Neural progenitor cell (in vitro differentiated cells): ENCODE measurements around the gene BTRC. TPM values are rescaled to one million over a fixed set of nuclear protein-coding genes. Genes with fewer than 3 reads are reported as not detected.

Experiments
- DNase-seq: peaks from one replicate; pipeline ENCODE4 v3.0.0-alpha.2; 2016; ENCODE audit warnings: low spot score
- H2AFZ ChIP-seq: fragments of 200-600 bp; sonication (generic); replicated peaks from 2 replicates; pipeline ENCODE4 v1.6.1; 2016; ENCODE audit warnings: antibody characterized with exemption
- H3F3A ChIP-seq: fragments of 200-600 bp; sonication (generic); 2 replicates; pipeline ENCODE4 v1.6.1; 2016; ENCODE audit warnings: antibody characterized with exemption, low read depth
- H3K27ac ChIP-seq: fragments of 200-600 bp; sonication (generic); 2 replicates; pipeline ENCODE4 v1.5.1; 2016; ENCODE audit warnings: mild to moderate bottlenecking
- H3K27me3 ChIP-seq: fragments of 200-600 bp; sonication (generic); 2 replicates; pipeline ENCODE4 v1.6.1; 2016; ENCODE audit warnings: mild to moderate bottlenecking, moderate library complexity
- H3K36me3 ChIP-seq: fragments of 200-600 bp; sonication (generic); 2 replicates; pipeline ENCODE4 v1.5.1; 2016
- H3K4me1 ChIP-seq: fragments of 200-600 bp; sonication (generic); 2 replicates; pipeline ENCODE4 v1.6.1; 2016; ENCODE audit warnings: mixed run types
- H3K4me2 ChIP-seq: fragments of 200-600 bp; sonication (generic); 2 replicates; pipeline ENCODE4 v1.6.1; 2016
- H3K4me3 ChIP-seq: fragments of 200-600 bp; sonication (generic); 2 replicates; pipeline ENCODE4 v1.5.1; 2016
- H3K79me2 ChIP-seq: fragments of 200-600 bp; sonication (generic); 2 replicates; pipeline ENCODE4 v1.6.1; 2016; ENCODE audit warnings: low read depth
- H3K9ac ChIP-seq: fragments of 200-600 bp; sonication (generic); 2 replicates; pipeline ENCODE4 v1.6.1; 2016
- H3K9me3 ChIP-seq: fragments of 200-600 bp; sonication (generic); 2 replicates; pipeline ENCODE4 v1.5.1; 2016; ENCODE audit warnings: low read depth
- H4K20me1 ChIP-seq: fragments of 200-600 bp; sonication (generic); 2 replicates; pipeline ENCODE4 v1.6.1; 2016; ENCODE audit warnings: low read depth
- H3K27ac Mint-ChIP-seq: 3 replicates; pipeline ENCODE4 v1.8.0; 2021; ENCODE audit warnings: mixed read lengths
- H3K27me3 Mint-ChIP-seq: 2 replicates; pipeline ENCODE4 v1.8.0; 2022; ENCODE audit warnings: low read depth, mild to moderate bottlenecking, inconsistent platforms, moderate library complexity, mixed read lengths; ENCODE audit not compliant: insufficient read depth
- H3K36me3 Mint-ChIP-seq: 3 replicates; pipeline ENCODE4 v1.8.0; 2021; ENCODE audit warnings: mixed read lengths
- H3K4me1 Mint-ChIP-seq: 3 replicates; pipeline ENCODE4 v1.8.0; 2021; ENCODE audit warnings: mixed read lengths
- H3K4me3 Mint-ChIP-seq: 3 replicates; pipeline ENCODE4 v1.8.0; 2021; ENCODE audit warnings: mild to moderate bottlenecking, moderate library complexity, mixed read lengths
- H3K9me3 Mint-ChIP-seq: 3 replicates; pipeline ENCODE4 v1.8.0; 2020; ENCODE audit warnings: mixed read lengths
- EZH2 ChIP-seq: fragments of 200-600 bp; sonication (generic); IDR thresholded peaks from 2 replicates; pipeline ENCODE4 v1.6.1; 2017; ENCODE audit warnings: antibody characterized with exemption, mild to moderate bottlenecking, moderate library complexity
- EZH2phosphoT487 ChIP-seq: fragments of 200-600 bp; sonication (generic); IDR thresholded peaks from 2 replicates; pipeline ENCODE4 v1.6.1; 2017; ENCODE audit warnings: antibody characterized with exemption
- total RNA-seq: library from RNA; depleted of rRNA; stranded (reverse); fragments of >200 nt; gene quantifications from 2 replicates; pipeline ENCODE4 v1.2.3, GENCODE V29; 2015; ENCODE audit warnings: low replicate concordance
- TF ChIP-seq, protein P1 (sequence below): fragments of 200-600 bp; sonication (generic); IDR thresholded peaks from 2 replicates; pipeline ENCODE4 v1.5.1; 2017; ENCODE audit warnings: antibody characterized with exemption, mild to moderate bottlenecking

BTRC gene
- total RNA-seq, 1 donor from 2014 or later: 25.4 TPM

DNA sequence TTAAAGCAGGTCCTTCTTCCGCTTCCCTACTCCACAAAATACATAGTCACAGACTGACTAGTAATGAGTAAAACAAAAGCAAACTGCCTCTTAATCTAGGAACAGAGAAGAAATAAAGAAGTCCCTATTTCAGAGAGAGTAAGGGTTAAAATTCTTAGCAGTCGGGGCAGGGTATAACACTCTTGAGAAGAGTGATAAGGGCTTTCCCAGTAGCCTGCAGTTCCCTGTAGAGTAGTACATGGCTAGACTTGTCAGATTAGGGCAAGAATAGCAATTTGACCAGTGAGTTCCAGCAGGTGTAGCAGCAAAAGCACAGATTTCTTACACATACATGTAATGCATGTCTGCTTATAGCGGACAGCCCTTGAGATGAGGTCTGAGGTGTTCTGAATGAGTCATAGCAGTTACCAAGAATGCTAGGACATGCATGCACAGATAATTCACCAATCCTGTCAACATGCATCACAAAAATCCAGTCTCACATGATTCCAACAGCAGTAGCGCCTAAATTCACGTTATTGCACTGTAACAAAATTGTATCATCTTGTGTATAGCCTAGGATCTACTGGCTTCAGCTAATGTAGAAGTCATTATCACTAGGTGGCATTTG is 40.7 kb downstream of the BTRC start:
- Histone ChIP-seq H4K20me1 (peaks cover 16% of the 10 kb centered on the region), H3K9me3 (no peaks in the 10 kb centered on the region), H3K4me2 (no peak overlapping the region), H3K79me2 (peaks cover 11% of the 10 kb centered on the region), H3K4me3 (no peak overlapping the region), H3F3A (peaks cover 10% of the 10 kb centered on the region), H3K9ac (no peak overlapping the region), H3K27me3 (no peaks in the 10 kb centered on the region), H3K27ac (no peak overlapping the region), H2AFZ (no peak overlapping the region), H3K4me1 (peaks cover 23% of the 10 kb centered on the region), H3K36me3 (no peaks in the 10 kb centered on the region)
- no peak for DNase-seq
- TF ChIP-seq, protein P1, sequence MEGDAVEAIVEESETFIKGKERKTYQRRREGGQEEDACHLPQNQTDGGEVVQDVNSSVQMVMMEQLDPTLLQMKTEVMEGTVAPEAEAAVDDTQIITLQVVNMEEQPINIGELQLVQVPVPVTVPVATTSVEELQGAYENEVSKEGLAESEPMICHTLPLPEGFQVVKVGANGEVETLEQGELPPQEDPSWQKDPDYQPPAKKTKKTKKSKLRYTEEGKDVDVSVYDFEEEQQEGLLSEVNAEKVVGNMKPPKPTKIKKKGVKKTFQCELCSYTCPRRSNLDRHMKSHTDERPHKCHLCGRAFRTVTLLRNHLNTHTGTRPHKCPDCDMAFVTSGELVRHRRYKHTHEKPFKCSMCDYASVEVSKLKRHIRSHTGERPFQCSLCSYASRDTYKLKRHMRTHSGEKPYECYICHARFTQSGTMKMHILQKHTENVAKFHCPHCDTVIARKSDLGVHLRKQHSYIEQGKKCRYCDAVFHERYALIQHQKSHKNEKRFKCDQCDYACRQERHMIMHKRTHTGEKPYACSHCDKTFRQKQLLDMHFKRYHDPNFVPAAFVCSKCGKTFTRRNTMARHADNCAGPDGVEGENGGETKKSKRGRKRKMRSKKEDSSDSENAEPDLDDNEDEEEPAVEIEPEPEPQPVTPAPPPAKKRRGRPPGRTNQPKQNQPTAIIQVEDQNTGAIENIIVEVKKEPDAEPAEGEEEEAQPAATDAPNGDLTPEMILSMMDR: no peak
- no peak for TF ChIP-seq EZH2
- no peak for TF ChIP-seq EZH2phosphoT487
- no peaks in the 10 kb centered on the region for H3K9me3 Mint-ChIP-seq
- no peaks in the 10 kb centered on the region for H3K27me3 Mint-ChIP-seq
- H3K36me3 Mint-ChIP-seq: peaks cover 5% of the 10 kb centered on the region
- H3K4me3 Mint-ChIP-seq: no peak overlapping the region
- H3K4me1 Mint-ChIP-seq: peaks cover 20% of the 10 kb centered on the region
- H3K27ac Mint-ChIP-seq: no peak overlapping the region

DNA sequence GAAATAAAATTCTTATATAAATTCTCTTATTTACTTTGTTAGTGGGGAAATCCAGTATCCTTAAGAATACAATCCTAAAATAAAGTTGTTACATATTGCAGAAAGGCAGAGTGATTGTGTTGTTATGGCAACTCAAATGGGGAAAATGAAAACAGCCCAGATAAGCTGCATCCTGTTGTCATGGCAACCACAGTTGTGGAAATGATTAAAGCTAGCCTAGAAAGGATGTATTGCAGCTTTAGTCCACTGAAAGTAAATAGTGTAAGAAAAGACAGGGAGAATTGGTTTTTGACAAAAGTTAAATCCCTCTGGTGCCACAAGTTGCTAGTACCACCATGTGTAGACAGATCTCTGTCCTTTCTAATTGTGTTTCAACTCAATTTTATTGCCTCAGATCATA is 43.2 kb downstream of the BTRC start:
- H3K4me3 Mint-ChIP-seq: no peak overlapping the region
- Histone ChIP-seq H4K20me1 (peaks cover 16% of the 10 kb centered on the region), H3K79me2 (peaks cover 11% of the 10 kb centered on the region), H3K4me1 (peaks cover 34% of the 10 kb centered on the region), H3K9me3 (no peaks in the 10 kb centered on the region), H3K4me2 (no peak overlapping the region), H3K36me3 (no peaks in the 10 kb centered on the region), H2AFZ (no peak overlapping the region), H3K27me3 (no peaks in the 10 kb centered on the region), H3F3A (peaks cover 10% of the 10 kb centered on the region), H3K27ac (no peak overlapping the region), H3K4me3 (no peak overlapping the region), H3K9ac (no peak overlapping the region)
- H3K27me3 Mint-ChIP-seq: no peaks in the 10 kb centered on the region
- peaks cover 29% of the 10 kb centered on the region for H3K4me1 Mint-ChIP-seq
- TF ChIP-seq, protein P1: no peak
- TF ChIP-seq EZH2phosphoT487: no peak
- no peak for TF ChIP-seq EZH2
- DNase-seq: peak; percentile 77
- no peaks in the 10 kb centered on the region for H3K9me3 Mint-ChIP-seq
- no peak overlapping the region for H3K27ac Mint-ChIP-seq
- peaks cover 5% of the 10 kb centered on the region for H3K36me3 Mint-ChIP-seq

DNA sequence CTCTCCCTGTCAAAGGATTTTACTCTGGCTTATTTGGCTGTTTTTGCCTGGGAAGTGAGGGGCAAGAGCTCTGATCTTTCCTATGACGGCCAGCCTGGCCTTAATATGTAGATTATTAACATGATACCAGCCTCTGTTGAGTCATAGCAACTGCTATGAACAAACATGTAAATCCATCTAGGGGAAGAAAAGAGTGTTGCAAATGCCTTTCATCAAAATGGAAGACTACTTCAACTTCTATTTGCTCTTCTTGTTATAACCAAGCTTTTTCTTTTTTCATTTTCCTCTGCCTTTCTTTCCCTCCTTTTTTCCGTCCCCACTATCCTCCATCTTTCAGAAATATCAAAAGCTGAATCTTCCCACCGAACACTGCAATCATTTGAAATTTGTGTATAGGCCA is 46.6 kb downstream of the BTRC start:
- H3K79me2 ChIP-seq: peaks cover 16% of the 10 kb centered on the region
- H3K27ac Mint-ChIP-seq: no peak overlapping the region
- peaks cover 16% of the 10 kb centered on the region for H3K4me1 ChIP-seq
- no peaks in the 10 kb centered on the region for H3K9me3 Mint-ChIP-seq
- H4K20me1 ChIP-seq: peaks cover 16% of the 10 kb centered on the region
- DNase-seq: no peak
- H3K4me1 Mint-ChIP-seq: peaks cover 31% of the 10 kb centered on the region
- no peak overlapping the region for H3K4me3 ChIP-seq
- H3F3A ChIP-seq: peaks cover 7% of the 10 kb centered on the region
- no peak overlapping the region for H3K4me3 Mint-ChIP-seq
- no peaks in the 10 kb centered on the region for H3K9me3 ChIP-seq
- H3K36me3 ChIP-seq: no peaks in the 10 kb centered on the region
- H3K4me2 ChIP-seq: peak overlapping the region; percentile 20
- H3K27me3 ChIP-seq: no peaks in the 10 kb centered on the region
- no peaks in the 10 kb centered on the region for H3K27me3 Mint-ChIP-seq
- H3K36me3 Mint-ChIP-seq: no peaks in the 10 kb centered on the region
- H2AFZ ChIP-seq: no peak overlapping the region
- H3K27ac ChIP-seq: no peak overlapping the region
- H3K9ac ChIP-seq: no peak overlapping the region
- TF ChIP-seq EZH2: no peak
- no peak for TF ChIP-seq EZH2phosphoT487
- TF ChIP-seq, protein P1: no peak
